Measurements from ENCODE around the gene CYP4F8.

- no peak for TF ChIP-seq CTCF (IDR thresholded peaks at IDR 0.05 in 4 of 5, conservative IDR thresholded peaks at IDR 0.05 in 1 of 5)
- TF ChIP-seq POLR2A (IDR thresholded peaks at IDR 0.05), result no peak
Observed at GRCh38 chr19:15649526-15649925, 34.5 kb downstream of the CYP4F8 start.

Measured in gastrocnemius medialis (tissue), 4 donors.